ENCODE results near the gene CBY1. TPM values are rescaled to one million over a fixed set of nuclear protein-coding genes. Genes with fewer than 3 reads are reported as not detected.

The CBY1 gene
- total and polyA plus RNA-seq, 10 donors = 20.2 to 37.2 (median 25.1) TPM

DNA sequence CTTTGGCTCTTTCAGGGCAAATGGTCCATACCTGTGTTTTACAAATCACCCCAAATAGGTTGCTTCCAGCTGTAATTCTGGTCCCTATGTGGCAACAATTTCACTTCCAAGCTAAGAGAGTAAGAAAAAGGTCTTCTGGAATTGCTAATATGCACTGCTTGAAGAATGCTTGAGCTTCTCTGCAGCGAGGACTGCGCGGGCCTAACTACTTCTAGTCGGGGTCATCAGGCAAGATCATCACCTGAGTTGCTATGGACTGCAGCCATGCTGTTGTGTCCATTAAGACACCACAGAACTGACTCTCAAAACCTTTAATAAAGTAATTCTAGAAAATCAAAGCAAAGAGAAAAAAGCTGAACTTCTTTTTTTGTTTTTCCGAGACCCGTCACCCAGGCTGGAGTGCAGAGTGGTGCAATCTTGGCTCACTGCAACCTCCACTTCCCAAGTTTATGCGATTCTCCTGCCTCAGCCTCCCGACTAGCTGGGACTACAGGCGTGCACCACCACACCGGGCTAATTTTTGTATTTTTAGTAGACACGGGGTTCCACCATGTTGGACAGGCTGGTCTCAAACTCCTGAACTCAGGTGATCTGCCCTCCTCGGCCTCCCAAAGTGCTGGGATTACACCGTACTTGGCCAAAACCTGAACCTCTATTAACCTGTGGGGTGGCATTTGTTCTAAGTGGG lies 42.1 kb downstream of the CBY1 start:
- no peaks in the 10 kb centered on the region for H3K9me3 ChIP-seq
- H3K27ac ChIP-seq = peak overlapping the region in 5 of 8 donors; percentile 97 to 99 (median 98)
- peak overlapping the region in 4 of 8 donors; percentile 59 to 79 (median 64) for H3K4me3 ChIP-seq
- peaks cover 0 to 15% (median 0%) of the 10 kb centered on the region in 6 donors for H3K36me3 ChIP-seq
- peaks cover 42 to 78% (median 59%) of the 10 kb centered on the region in 6 donors for H3K4me1 ChIP-seq
- TF ChIP-seq POLR2A (IDR thresholded peaks at IDR 0.05) = no peak
- TF ChIP-seq CTCF (IDR thresholded peaks at IDR 0.05 in 8 of 11, conservative IDR thresholded peaks at IDR 0.05 in 3 of 11) = no peak
- no peak for TF ChIP-seq POLR2AphosphoS5 (IDR thresholded peaks at IDR 0.05)
- no peak for DNase-seq
- H3K27me3 ChIP-seq (replicated peaks in 1 of 7) = no peaks in the 10 kb centered on the region
- WGBS, 5 donors = 85 to 93% (median 91%) methylated on average over 13 of the region's 13 CpGs
- intact Hi-C loops (cut with DNase I; ENCODE audit: low total_unique reads) = no loop called here

- no peaks in the 10 kb centered on the region for H3K27me3 ChIP-seq (replicated peaks in 1 of 7)
- no peak for DNase-seq
- WGBS, 5 donors = 39 to 78% (median 67%) methylated on average over 4 to 5 of the region's 5 CpGs
- peak overlapping the region; percentile 59 to 79 (median 63) for H3K4me3 ChIP-seq
- peaks cover 0 to 9% (median 0%) of the 10 kb centered on the region in 6 donors for H3K36me3 ChIP-seq
- H3K27ac ChIP-seq = peak overlapping the region in 7 of 8 donors; percentile 97 to 99 (median 98)
- intact Hi-C loops (cut with DNase I; ENCODE audit: low total_unique reads) = no loop called here
- no peaks in the 10 kb centered on the region for H3K9me3 ChIP-seq
- peaks cover 42 to 72% (median 56%) of the 10 kb centered on the region in 6 donors for H3K4me1 ChIP-seq
- TF ChIP-seq POLR2A (IDR thresholded peaks at IDR 0.05) (no peak), CTCF (IDR thresholded peaks at IDR 0.05 in 8 of 11, conservative IDR thresholded peaks at IDR 0.05 in 3 of 11) (no peak), POLR2AphosphoS5 (IDR thresholded peaks at IDR 0.05) (no peak)
Measured at GRCh38 chr22:38699143-38699542, 42.7 kb downstream of the CBY1 start.

DNA sequence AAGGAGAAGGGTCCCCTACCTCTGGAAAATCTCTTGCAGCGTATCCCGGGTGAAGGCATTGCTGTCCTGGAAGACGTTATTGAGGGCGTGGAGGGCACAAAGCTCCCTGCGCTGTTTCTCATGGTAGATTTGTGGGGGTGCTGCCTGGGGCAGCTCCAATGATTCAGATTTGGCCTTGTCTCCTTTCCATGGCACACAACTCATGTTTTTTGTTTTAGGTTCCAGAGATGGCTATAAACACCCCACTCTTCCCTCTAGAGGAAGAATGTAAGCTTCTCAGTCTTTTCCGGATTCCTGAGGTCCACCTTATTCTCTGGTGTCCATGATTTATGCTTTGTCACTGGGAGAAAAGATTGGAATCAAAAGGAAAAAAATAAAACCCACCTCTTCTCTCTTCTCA lies 43.3 kb downstream of the CBY1 start:
- Histone ChIP-seq H3K9me3 (no peaks in the 10 kb centered on the region), H3K27me3 (replicated peaks in 1 of 7) (no peaks in the 10 kb centered on the region), H3K36me3 (peaks cover 0 to 3% (median 0%) of the 10 kb centered on the region in 6 donors), H3K27ac (peak overlapping the region; percentile 94 to 99 (median 98)), H3K4me3 (peak overlapping the region; percentile 59 to 79 (median 63)), H3K4me1 (peaks cover 45 to 73% (median 59%) of the 10 kb centered on the region in 6 donors)
- WGBS, 5 donors = 46 to 61% (median 56%) methylated on average over 6 of the region's 6 CpGs
- TF ChIP-seq POLR2A (IDR thresholded peaks at IDR 0.05) (no peak), CTCF (IDR thresholded peaks at IDR 0.05 in 8 of 11, conservative IDR thresholded peaks at IDR 0.05 in 3 of 11) (no peak), POLR2AphosphoS5 (IDR thresholded peaks at IDR 0.05) (no peak)
- DNase-seq = no peak
- intact Hi-C loops (cut with DNase I; ENCODE audit: low total_unique reads) = no loop called here

DNA sequence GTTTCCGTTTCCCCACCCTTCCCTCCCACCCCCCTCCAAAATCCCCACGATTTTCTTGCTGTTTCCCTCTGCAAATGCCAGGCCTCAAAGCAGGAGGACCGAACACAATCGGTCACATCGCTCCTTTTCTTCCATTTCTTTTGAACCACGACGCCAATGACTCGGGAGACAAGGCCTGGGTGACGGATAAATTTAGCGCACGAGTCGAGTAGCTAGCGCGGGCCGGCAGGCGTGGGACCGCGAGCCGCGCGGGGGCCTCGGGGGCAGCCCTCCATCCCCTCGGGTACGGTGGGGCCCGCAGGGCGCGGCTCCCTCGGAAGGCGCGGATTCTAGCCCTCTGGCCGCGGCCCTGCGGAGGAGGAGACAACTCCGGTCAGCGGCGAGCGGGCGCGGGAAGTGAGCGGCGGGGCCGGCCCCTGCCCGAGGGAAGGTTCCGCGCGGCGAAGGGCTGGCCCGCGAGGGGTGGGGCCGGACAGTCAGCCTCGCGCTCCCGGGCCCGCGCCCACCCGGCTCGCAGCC lies 43.9 kb downstream of the CBY1 start:
- intact Hi-C loops (cut with DNase I; ENCODE audit: low total_unique reads) = no loop called here
- peaks cover 50 to 73% (median 64%) of the 10 kb centered on the region in 6 donors for H3K4me1 ChIP-seq
- no peaks in the 10 kb centered on the region for H3K27me3 ChIP-seq (replicated peaks in 1 of 7)
- TF ChIP-seq CTCF (IDR thresholded peaks at IDR 0.05 in 8 of 11, conservative IDR thresholded peaks at IDR 0.05 in 3 of 11) (no peak), POLR2A (IDR thresholded peaks at IDR 0.05) (no peak)
- peak overlapping the region; percentile 94 to 99 (median 98) for H3K27ac ChIP-seq
- WGBS, 5 donors = 0 to 1% (median 0%) methylated on average over 10 to 57 of the region's 57 CpGs
- peaks cover 0 to 3% (median 0%) of the 10 kb centered on the region in 6 donors for H3K36me3 ChIP-seq
- H3K9me3 ChIP-seq = no peaks in the 10 kb centered on the region
- peak; percentile 96 for DNase-seq
- H3K4me3 ChIP-seq = peak overlapping the region; percentile 59 to 79 (median 63)
